ENCODE data around the gene UNC50. TPM values are rescaled to one million over a fixed set of nuclear protein-coding genes. Genes with fewer than 3 reads are reported as not detected.

The UNC50 gene
- total RNA-seq, 1 donor from 2014 or later, result 34.4 TPM

GRCh38 chr2:98637401-98638147 is 29.2 kb downstream of the UNC50 start:
- intact Hi-C loops (cut with DNase I), result no loop called here
- no peak for DNase-seq (ENCODE audit: low spot score in 2 of 2)
- TF ChIP-seq CTCF (IDR thresholded peaks at IDR 0.05), result no peak
- H3K27ac ChIP-seq, result no peak overlapping the region
- H3K36me3 ChIP-seq, result peaks cover 18 to 59% of the 10 kb centered on the region in 2 donors
- H3K9me3 ChIP-seq, result no peaks in the 10 kb centered on the region
- no peaks in the 10 kb centered on the region for H3K4me1 ChIP-seq
- H3K27me3 ChIP-seq, result no peaks in the 10 kb centered on the region
- no peak overlapping the region for H3K4me3 ChIP-seq

- no peak for TF ChIP-seq CTCF (IDR thresholded peaks at IDR 0.05)
- no peak overlapping the region for H3K27ac ChIP-seq
- no peaks in the 10 kb centered on the region for H3K27me3 ChIP-seq
- peaks cover 8 to 23% of the 10 kb centered on the region in 2 donors for H3K36me3 ChIP-seq
- H3K9me3 ChIP-seq, result no peaks in the 10 kb centered on the region
- H3K4me3 ChIP-seq, result no peak overlapping the region
- no peak for DNase-seq (ENCODE audit: low spot score in 2 of 2)
- no peaks in the 10 kb centered on the region for H3K4me1 ChIP-seq
- intact Hi-C loops (cut with DNase I), result no loop called here
Observed at GRCh38 chr2:98643496-98644100, 35.2 kb downstream of the UNC50 start.

- H3K27ac ChIP-seq, result no peak overlapping the region
- no peak for TF ChIP-seq CTCF (IDR thresholded peaks at IDR 0.05)
- no peaks in the 10 kb centered on the region for H3K9me3 ChIP-seq
- no peaks in the 10 kb centered on the region for H3K4me1 ChIP-seq
- no peaks in the 10 kb centered on the region for H3K27me3 ChIP-seq
- peaks cover 6 to 15% of the 10 kb centered on the region in 2 donors for H3K36me3 ChIP-seq
- intact Hi-C loops (cut with DNase I), result loop anchor here (2.0 kb wide), 1 partner anchor 83 kb away; the partner anchor contains the start of gene MGAT4A
- no peak overlapping the region for H3K4me3 ChIP-seq
- DNase-seq (ENCODE audit: low spot score in 2 of 2), result no peak
Observed at GRCh38 chr2:98647636-98648035, 39.2 kb downstream of the UNC50 start.

- Histone ChIP-seq H3K27me3 (no peaks in the 10 kb centered on the region), H3K9me3 (no peaks in the 10 kb centered on the region), H3K27ac (no peak overlapping the region), H3K4me1 (no peaks in the 10 kb centered on the region), H3K4me3 (no peak overlapping the region), H3K36me3 (peaks cover 6 to 15% of the 10 kb centered on the region in 2 donors)
- DNase-seq (ENCODE audit: low spot score in 2 of 2), result no peak
- intact Hi-C loops (cut with DNase I), result loop anchor here (2.0 kb wide), 1 partner anchor 82 kb away; the partner anchor contains the start of gene MGAT4A
- TF ChIP-seq CTCF (IDR thresholded peaks at IDR 0.05), result no peak
Observed at GRCh38 chr2:98648451-98648850, 40.1 kb downstream of the UNC50 start.

GRCh38 chr2:98649135-98649991 is 41.0 kb downstream of the UNC50 start:
- peak; percentile 94 to 99 (median 97) for TF ChIP-seq CTCF (IDR thresholded peaks at IDR 0.05)
- H3K36me3 ChIP-seq, result peaks cover 6 to 15% of the 10 kb centered on the region in 2 donors
- H3K9me3 ChIP-seq, result no peaks in the 10 kb centered on the region
- intact Hi-C loops (cut with DNase I), result loop anchor here (1.0 to 2.0 kb wide), 2 partner anchors 81 to 188 kb away; partner anchors contain the start of gene MGAT4A
- H3K27ac ChIP-seq, result no peak overlapping the region
- no peaks in the 10 kb centered on the region for H3K27me3 ChIP-seq
- DNase-seq (ENCODE audit: low spot score in 2 of 2), result peak; percentile 40 to 91
- H3K4me1 ChIP-seq, result no peaks in the 10 kb centered on the region
- H3K4me3 ChIP-seq, result no peak overlapping the region
